Measurements from ENCODE around the gene RAB8B.

DNA sequence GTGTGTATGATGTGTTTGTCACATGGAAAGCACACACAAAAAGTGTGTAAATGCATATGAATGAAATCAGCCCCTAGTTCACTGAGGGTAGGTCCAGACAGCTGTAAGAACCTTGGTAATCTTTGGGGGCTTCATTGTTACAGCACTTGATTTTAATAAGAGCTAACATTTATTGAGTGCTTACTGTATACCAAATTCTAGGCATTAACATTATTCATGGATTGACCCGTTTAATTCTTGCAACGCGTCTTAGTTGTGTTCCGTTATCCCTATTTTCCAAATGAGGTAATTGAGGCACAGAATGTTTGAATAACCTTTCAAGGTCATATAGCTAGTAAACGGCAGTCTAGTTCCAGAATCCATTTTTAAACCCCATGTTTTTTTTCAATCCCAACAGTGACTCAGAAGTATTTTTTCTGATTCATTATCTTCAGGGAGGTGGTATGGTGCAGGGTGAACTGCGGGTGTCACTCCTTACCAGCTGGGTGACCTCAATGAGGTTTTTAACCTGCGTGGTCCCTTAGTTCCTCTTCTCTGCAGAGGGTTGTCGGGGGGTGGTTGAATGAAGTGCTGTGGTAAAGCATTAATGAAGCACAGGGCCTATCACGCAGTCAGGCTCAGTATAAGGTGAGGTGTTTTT lies 14.2 kb downstream of the RAB8B start:
- TF ChIP-seq, protein P1, sequence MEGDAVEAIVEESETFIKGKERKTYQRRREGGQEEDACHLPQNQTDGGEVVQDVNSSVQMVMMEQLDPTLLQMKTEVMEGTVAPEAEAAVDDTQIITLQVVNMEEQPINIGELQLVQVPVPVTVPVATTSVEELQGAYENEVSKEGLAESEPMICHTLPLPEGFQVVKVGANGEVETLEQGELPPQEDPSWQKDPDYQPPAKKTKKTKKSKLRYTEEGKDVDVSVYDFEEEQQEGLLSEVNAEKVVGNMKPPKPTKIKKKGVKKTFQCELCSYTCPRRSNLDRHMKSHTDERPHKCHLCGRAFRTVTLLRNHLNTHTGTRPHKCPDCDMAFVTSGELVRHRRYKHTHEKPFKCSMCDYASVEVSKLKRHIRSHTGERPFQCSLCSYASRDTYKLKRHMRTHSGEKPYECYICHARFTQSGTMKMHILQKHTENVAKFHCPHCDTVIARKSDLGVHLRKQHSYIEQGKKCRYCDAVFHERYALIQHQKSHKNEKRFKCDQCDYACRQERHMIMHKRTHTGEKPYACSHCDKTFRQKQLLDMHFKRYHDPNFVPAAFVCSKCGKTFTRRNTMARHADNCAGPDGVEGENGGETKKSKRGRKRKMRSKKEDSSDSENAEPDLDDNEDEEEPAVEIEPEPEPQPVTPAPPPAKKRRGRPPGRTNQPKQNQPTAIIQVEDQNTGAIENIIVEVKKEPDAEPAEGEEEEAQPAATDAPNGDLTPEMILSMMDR (IDR thresholded peaks at IDR 0.05 in 4 of 5, conservative IDR thresholded peaks at IDR 0.05 in 1 of 5), result no peak
- no peak for TF ChIP-seq POLR2A (IDR thresholded peaks at IDR 0.05)
